DMS 273 (cell line): ENCODE measurements around the gene ACSS2.
A peak's percentile ranks its signal among the peaks of the same experiment; 100 is the strongest.

Source experiments
- DNase-seq: peaks from one replicate; lab custom pipeline; 2025; ENCODE audit not compliant: unreplicated experiment; lab: John Stamatoyannopoulos, UW

The ACSS2 gene

GRCh38 chr20:34945315-34946077, 69.1 kb downstream of the ACSS2 start:
- DNase-seq = no peak

DNA sequence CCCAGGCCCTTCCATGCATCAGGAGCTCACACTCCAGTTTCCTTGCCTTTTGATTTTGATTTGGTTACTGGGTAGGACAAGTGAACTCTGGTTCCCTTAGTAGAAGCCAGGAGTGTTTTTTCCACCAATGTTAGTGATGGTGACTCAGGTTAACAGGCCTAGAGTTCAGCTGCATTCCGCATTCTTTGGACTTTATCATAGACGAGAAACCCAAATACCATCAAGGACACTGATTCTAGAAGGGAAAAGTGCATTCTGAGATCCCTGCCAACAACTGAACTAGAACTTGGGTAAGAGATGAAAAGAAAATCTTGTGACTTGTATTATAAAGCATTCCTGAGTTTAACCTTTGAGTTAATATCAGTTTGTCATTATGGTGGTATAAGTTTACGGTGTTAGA, 70.2 kb downstream of the ACSS2 start:
- DNase-seq = no peak

- DNase-seq = no peak
Observed at GRCh38 chr20:34947336-34947735, 70.9 kb downstream of the ACSS2 start.

DNA sequence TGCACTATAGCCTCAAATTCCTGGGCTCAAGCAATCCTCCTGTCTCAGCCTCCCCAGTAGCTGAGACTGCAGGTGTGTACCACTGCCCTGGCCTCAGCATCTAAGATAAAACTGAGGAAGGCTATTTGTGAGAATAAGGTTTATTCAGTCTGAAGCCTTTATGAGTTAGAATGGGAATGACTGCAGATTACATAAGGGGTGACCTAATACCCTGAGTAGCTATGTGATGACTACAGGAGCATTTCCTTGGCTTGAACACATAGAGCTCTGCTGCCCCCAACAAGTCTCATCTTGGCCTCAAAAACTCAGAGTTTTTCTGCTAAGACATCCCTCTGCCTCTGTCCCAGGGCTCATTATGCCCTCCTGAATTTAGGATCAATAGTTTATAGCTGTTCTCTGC, 71.6 kb downstream of the ACSS2 start:
- DNase-seq = no peak

- no peak for DNase-seq
Observed at GRCh38 chr20:34949120-34949519, 72.7 kb downstream of the ACSS2 start.

GRCh38 chr20:34951252-34951651, 74.8 kb downstream of the ACSS2 start:
- peak; percentile 25 for DNase-seq

DNA sequence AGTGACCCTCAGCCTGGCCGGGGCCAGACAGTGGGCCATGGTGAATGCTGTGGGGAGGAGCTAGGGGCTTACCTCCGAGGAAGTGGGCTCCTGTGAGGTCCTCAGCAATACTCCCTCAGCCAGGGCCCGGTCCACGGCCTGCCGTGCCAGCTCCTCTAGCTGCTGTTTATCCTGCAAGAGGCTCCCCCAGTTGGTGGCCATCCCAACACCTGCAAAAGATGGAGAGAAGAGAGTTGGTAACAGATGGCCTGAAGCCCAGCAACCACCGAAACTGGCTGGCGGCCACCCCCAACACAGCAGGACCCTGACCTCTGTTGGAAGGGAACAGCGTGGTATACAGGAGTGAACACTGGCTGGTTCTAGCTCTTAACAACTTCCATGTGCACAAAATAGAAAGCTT, 75.2 kb downstream of the ACSS2 start:
- peak; percentile 89 for DNase-seq

DNA sequence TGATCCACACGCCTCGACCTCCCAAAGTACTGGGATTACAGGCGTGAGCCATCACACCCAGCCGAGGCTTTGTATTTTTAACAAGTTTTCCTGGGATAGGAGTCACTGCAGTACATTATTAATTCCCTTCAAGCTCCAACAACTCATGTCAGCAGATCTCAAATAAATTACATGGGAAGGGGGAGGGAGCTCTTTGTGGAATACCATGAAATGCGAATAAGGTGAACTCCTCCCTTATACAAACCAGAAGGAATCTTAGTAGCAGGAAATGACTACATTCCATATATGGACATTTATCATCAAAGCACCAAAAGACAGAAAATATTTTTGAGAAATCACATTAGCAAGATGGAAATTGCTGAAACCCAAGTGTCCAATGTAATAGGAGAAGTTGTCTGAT, 76.3 kb downstream of the ACSS2 start:
- peak; percentile 31 for DNase-seq

- DNase-seq = no peak
Observed at GRCh38 chr20:34953960-34954359, 77.5 kb downstream of the ACSS2 start.

DNA sequence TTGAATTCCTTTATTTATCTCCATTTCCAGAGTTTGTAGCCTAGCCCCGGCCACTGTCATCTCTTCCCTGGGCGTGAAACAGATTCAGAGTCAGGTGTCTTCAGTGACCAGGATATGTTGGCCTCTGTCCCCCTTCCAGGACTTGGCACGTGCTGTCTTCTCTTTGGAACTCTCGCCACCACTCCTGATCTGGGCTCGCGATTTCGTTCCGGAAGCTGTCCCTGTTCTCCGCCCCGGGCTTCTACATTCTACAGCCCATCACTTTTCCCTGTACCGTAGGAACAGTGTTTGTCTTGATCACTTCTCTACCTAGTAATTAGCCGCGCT, 78.5 kb downstream of the ACSS2 start:
- peak; percentile 70 for DNase-seq

DNA sequence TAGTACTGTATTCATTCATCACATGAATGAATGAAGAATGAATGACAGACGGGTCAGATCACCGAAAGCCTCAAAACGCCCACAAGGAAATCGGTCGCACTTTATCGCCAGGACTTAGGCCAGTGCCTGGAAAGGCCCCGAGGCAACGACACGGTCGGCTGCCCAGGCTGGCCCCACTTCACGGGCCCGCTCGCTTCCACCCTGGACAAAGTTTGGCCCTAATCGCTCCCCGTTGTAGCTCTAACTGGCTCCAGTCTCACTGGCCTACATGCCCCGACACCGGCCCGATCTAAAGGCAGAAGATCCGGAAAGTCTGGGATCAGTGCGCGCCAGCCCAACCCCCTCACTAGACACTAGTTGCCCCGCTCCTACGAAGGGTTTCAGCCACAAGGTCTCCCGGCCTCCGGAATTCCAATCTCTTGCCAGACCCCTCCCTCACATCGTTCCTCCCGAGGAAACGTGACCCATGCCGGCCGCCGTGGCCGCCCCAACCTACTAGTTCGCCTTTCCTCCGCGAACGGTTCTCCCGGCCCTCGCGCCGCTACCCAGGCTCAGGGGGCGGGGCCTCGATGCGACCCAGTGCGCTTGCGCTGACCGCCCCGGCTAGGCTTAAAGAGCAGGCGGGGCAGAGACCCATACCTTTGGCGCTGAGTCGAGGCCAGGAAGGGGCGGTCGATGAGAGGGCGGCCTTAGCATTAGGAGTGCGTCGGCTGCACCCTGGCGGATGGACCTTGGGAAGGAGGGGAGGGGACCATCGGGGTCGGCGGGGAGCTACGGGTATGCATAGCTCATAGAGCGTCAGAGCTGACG, 79.0 kb downstream of the ACSS2 start, which contains the start of the genes GSS and MYH7B:
GSS (minus strand) TSS at position 576 of the 810 bp plus-strand sequence. CDS start 3,954 bp downstream, outside the sequence.
MYH7B (plus strand) TSS at position 638 of the 810 bp plus-strand sequence. CDS start 22,138 bp downstream, outside the sequence.
- peak; percentile 99 for DNase-seq

DNA sequence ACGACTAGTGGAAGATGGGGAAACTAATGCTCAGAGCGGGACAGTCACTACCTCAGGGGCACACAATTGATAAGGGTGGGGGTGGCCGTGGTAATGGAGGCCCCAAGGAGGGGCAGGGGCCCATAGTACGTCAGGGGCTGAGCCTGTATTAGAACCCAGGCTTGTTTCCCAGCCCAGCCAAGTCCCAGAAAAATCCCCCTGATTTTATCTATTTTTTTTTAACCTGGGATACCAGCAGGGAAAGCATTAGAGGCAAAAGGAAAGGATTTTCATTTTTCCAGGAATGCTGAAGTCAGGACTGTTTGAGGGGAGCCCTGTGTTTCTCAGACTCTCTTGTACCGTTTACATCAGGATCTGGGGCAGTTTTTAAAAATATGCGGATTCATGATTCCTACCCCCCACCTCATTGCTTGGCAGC, 79.6 kb downstream of the ACSS2 start:
- DNase-seq = no peak

DNA sequence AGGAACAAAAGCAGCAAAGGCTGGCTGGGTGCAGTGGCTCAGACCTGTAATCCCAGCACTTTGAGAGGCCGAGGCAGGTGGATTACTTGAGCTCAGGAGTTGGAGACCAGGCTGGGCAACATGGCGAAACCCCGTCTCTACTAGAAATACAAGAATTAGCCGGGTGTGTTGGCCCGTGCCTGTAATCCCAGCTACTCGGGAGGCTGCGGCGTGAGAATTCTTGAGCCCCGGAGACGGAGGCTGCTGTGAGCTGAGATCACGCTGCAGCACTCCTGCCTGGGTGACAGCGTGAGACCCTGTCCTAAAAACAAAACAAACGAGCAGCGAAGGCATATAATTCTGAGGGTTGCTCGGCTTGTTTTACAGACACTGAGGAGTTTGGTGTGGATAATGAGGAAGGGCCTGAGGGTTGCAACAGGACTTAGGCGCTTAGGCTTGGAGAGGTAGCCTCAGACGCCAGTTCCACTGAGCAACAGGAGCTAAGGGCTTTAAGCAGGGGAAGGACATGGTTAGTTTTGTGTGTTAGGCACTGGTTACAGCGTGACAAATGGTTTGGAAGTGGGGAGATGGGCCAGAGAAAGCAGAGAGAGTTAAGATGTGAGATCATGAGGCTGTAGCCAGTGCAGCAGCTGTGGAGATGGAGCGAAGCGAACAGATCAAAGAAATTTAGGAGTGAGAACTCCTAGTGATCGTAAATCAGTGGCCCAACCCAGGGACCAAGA, 80.5 kb downstream of the ACSS2 start:
- DNase-seq = no peak

DNA sequence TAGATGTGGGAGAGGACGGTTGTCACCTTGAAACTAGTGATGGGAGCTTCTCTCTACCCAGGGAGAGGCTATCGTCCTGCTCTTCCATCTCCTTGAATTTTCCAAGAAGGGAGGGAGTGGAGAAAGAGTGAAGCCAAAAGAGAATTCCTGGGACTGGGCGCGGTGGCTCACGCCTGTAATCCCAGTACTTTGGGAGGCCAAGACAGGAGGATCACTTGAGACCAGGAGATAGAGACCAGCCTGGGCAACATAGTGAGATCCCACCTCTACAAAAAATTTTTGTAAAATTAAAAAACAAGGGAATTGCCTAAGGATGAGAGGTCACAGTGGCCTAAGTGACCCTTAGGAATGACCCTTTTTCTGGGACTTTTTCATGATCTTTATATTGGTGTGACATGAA, 88.1 kb downstream of the ACSS2 start:
- DNase-seq = no peak

DNA sequence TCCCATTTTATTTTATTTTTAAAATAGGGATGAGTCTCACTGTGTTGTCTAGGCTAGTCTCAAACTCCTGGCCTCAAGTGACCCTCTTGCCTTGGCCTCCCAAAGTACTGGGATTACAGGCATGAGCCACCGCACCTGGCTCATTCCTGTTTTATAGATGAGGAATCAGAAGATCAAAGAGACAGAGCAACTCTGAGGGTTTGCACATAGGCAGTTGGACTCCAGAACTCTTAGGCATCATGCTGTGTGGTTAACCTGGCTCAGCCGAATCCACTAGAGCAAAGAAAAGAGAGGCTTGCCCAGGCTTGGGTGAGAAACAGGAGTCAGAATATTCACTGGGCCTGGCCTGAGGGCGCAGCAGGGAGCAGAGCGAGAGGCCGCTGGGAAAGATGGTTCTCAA, 88.6 kb downstream of the ACSS2 start:
- DNase-seq = no peak

DNA sequence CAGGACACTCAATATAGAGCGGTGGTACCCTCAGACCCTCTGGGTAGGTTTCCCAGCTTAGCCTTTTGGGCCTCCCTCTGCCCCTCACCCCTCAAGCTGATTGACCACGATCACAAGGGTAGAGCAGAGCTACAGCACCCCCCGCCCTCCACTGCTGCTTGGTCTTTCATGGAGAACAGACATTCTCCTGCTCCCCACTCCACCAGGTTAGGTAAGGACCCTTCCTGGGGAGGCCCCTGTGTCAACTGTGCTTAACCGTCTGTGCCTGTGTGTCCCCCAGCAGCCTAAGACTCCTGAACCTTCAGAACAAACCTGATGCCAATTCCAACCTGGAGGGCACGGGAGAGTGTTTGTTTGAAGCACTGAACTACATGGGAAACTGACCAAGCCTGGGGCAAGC, 91.0 kb downstream of the ACSS2 start:
- DNase-seq = no peak

DNA sequence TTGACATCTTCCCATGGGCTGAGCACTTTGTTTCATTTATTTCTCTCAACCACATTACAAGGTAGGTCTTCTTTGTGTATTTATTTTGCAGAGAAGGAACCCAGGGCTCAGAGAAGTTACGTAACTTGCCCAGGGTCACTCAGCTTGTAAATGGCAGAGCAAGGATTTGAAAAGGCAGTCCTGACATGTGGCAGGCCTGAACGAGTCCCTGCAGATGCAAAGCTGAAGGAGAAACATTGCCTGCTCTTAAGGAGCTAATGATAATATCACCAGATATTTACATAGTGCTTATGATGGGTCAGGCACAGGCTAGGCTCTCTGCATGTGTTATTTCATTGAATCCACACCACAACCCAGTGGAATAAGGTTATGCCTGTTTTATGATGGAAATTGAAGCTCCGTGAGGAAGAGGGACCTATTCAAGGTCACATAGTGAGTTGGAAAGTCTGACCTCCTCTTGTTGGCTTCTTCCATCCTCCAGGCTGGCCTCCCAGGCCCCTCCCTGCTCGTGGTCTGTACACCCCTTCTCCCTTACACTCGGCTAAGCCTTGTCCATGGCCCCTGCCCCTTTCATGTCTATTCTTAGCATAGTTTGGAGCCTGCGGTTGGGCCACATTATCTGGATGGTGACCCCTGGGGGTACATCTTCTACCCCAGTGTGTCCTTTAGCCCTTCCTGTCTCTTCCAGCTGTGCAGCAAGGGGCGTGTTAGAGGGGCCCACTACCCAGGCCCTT, 91.8 kb downstream of the ACSS2 start:
- DNase-seq = no peak

DNA sequence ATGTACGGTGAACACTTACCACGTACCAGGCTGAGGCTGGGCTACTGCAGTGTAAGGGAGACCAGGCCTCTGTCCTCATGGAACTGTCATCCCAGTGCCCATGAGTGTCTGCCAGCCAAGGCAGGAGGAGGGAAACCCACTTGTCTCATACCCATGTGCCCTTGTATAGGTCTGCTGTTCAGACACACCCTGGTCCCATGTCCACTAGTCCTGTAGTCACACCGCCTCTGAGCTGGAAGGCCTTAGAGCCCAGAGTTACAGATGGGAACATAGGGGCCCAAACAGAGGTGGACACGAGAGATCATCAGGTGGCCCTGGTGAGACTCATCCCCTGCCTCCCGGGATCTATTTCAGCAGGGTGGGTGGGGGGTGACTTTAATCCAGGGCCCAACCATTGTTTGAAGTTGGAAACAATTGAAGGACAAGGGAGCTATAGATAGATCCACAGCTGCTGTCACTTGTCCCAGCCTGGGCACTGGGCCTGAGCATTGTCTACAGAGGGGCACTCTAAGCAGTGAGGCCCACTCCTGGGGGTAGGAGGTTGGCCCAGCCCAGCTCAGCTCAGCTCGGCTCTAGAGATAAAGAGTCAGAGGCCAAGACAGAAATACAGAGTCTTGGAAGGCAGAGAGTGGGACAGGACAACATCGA, 93.9 kb downstream of the ACSS2 start:
- no peak for DNase-seq

GRCh38 chr20:34970846-34971560, 94.6 kb downstream of the ACSS2 start:
- DNase-seq = no peak
